Right atrium auricular region (tissue), 2 donors: ENCODE measurements around the gene HMBS. TPM values are rescaled to one million over a fixed set of nuclear protein-coding genes. Genes with fewer than 3 reads are reported as not detected.

Experiments
- DNase-seq: peaks from one replicate; pipeline ENCODE4 v3.0.0-alpha.2; 2019; ENCODE audit warnings: low spot score
- H3K27ac ChIP-seq, 2 donors: fragments of 200-600 bp; sonication (generic); 1 replicate in 1 of 2; 2 replicates in 1 of 2; pipeline ENCODE4 v1.5.1; 2016 to 2019
- H3K27me3 ChIP-seq, 2 donors: fragments of 200-600 bp; sonication (generic); one replicate each; pipeline versions ENCODE4 v1.5.1 to v1.6.0; 2017 to 2019
- H3K36me3 ChIP-seq: fragments of 200-600 bp; sonication (generic); one replicate; pipeline ENCODE4 v1.5.1; 2016
- H3K4me1 ChIP-seq, 2 donors: fragments of 200-600 bp; sonication (generic); one replicate each; pipeline versions ENCODE4 v1.5.1 to v1.6.0; 2017 to 2019
- H3K4me3 ChIP-seq, 2 donors: fragments of 200-600 bp; sonication (generic); 1 replicate in 1 of 2; 2 replicates in 1 of 2; pipeline ENCODE4 v1.5.1; 2017 to 2019; ENCODE audit warnings: mild to moderate bottlenecking in 1 of 2, moderate library complexity in 1 of 2
- H3K9me3 ChIP-seq, 2 donors: fragments of 200-600 bp; sonication (generic); one replicate each; pipeline ENCODE4 v1.5.1; 2019
- CTCF ChIP-seq, 2 donors: fragments of 200-600 bp; sonication (generic); IDR thresholded peaks; one replicate each; pipeline ENCODE4 v1.5.1; 2019; ENCODE audit warnings: antibody characterized with exemption in 2 of 2
- total RNA-seq, 2 donors: library from RNA; depleted of rRNA; stranded (reverse); fragments of >200 nt; gene quantifications; one replicate each; pipeline ENCODE4 v1.1.0, GENCODE V29; 2016

The HMBS gene
- total RNA-seq, 2 donors from 2014 or later = 4.9 to 13.3 TPM

GRCh38 chr11:119061256-119061655 is 23.4 kb upstream of the HMBS start:
- H3K4me1 ChIP-seq = peaks cover 0 to 25% of the 10 kb centered on the region in 2 donors
- DNase-seq = no peak
- H3K27me3 ChIP-seq = no peaks in the 10 kb centered on the region
- no peak overlapping the region for H3K4me3 ChIP-seq
- no peak for TF ChIP-seq CTCF (IDR thresholded peaks at IDR 0.05)
- no peaks in the 10 kb centered on the region for H3K9me3 ChIP-seq
- H3K27ac ChIP-seq = no peak overlapping the region
- H3K36me3 ChIP-seq = no peaks in the 10 kb centered on the region

GRCh38 chr11:119062779-119063178 is 21.9 kb upstream of the HMBS start:
- Histone ChIP-seq H3K36me3 (no peaks in the 10 kb centered on the region), H3K27me3 (no peaks in the 10 kb centered on the region), H3K27ac (no peak overlapping the region), H3K4me1 (peaks cover 0 to 29% of the 10 kb centered on the region in 2 donors), H3K4me3 (no peak overlapping the region), H3K9me3 (no peaks in the 10 kb centered on the region)
- no peak for TF ChIP-seq CTCF (IDR thresholded peaks at IDR 0.05)
- peak; percentile 76 for DNase-seq

- peak in 1 of 2 donors; percentile 33 for TF ChIP-seq CTCF (IDR thresholded peaks at IDR 0.05)
- Histone ChIP-seq H3K27ac (no peak overlapping the region), H3K36me3 (peaks cover 5% of the 10 kb centered on the region), H3K27me3 (no peaks in the 10 kb centered on the region), H3K9me3 (no peaks in the 10 kb centered on the region), H3K4me3 (no peak overlapping the region), H3K4me1 (peaks cover 0 to 35% of the 10 kb centered on the region in 2 donors)
- no peak for DNase-seq
Measured at GRCh38 chr11:119065369-119065768, 19.3 kb upstream of the HMBS start.

- H3K4me3 ChIP-seq = peak within 1 kb of the TSS; percentile 81 to 94
- peak in 1 of 2 donors; percentile 23 for TF ChIP-seq CTCF (IDR thresholded peaks at IDR 0.05)
- H3K27ac ChIP-seq = peak within 1 kb of the TSS; percentile 86 to 95
- no peaks in the 10 kb centered on the region for H3K9me3 ChIP-seq
- peaks cover 27% of the 10 kb centered on the region for H3K36me3 ChIP-seq
- peaks cover 0 to 34% of the 10 kb centered on the region in 2 donors for H3K4me1 ChIP-seq
- no peaks in the 10 kb centered on the region for H3K27me3 ChIP-seq
- DNase-seq = peak; percentile 98
Measured at GRCh38 chr11:119067371-119068222, 17.1 kb upstream of the HMBS start, which contains the start of gene VPS11. VPS11 (plus strand) TSS chr11:119067818; CDS start chr11:119067824, 6 bp downstream.

GRCh38 chr11:119077839-119078238 is 6.8 kb upstream of the HMBS start:
- TF ChIP-seq CTCF (IDR thresholded peaks at IDR 0.05) = no peak
- Histone ChIP-seq H3K27me3 (no peaks in the 10 kb centered on the region), H3K36me3 (peaks cover 94% of the 10 kb centered on the region), H3K4me3 (no peak overlapping the region), H3K27ac (no peak overlapping the region), H3K9me3 (no peaks in the 10 kb centered on the region), H3K4me1 (no peaks in the 10 kb centered on the region)
- no peak for DNase-seq
